Epidermal melanocyte (primary cell): ENCODE data around the gene PER1.

Experiments used
- DNase-seq: peaks from one replicate; pipeline ENCODE4 v3.0.0; 2011; ENCODE audit warnings: low spot score; ENCODE audit not compliant: insufficient read length

PER1 gene, protein sequence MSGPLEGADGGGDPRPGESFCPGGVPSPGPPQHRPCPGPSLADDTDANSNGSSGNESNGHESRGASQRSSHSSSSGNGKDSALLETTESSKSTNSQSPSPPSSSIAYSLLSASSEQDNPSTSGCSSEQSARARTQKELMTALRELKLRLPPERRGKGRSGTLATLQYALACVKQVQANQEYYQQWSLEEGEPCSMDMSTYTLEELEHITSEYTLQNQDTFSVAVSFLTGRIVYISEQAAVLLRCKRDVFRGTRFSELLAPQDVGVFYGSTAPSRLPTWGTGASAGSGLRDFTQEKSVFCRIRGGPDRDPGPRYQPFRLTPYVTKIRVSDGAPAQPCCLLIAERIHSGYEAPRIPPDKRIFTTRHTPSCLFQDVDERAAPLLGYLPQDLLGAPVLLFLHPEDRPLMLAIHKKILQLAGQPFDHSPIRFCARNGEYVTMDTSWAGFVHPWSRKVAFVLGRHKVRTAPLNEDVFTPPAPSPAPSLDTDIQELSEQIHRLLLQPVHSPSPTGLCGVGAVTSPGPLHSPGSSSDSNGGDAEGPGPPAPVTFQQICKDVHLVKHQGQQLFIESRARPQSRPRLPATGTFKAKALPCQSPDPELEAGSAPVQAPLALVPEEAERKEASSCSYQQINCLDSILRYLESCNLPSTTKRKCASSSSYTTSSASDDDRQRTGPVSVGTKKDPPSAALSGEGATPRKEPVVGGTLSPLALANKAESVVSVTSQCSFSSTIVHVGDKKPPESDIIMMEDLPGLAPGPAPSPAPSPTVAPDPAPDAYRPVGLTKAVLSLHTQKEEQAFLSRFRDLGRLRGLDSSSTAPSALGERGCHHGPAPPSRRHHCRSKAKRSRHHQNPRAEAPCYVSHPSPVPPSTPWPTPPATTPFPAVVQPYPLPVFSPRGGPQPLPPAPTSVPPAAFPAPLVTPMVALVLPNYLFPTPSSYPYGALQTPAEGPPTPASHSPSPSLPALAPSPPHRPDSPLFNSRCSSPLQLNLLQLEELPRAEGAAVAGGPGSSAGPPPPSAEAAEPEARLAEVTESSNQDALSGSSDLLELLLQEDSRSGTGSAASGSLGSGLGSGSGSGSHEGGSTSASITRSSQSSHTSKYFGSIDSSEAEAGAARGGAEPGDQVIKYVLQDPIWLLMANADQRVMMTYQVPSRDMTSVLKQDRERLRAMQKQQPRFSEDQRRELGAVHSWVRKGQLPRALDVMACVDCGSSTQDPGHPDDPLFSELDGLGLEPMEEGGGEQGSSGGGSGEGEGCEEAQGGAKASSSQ (N-terminal part only)

GRCh38 chr17:8152112-8152775 lies at the start of gene PER1:
PER1 (minus strand) TSS chr17:8152404; CDS start chr17:8150706, 1,698 bp downstream.
- DNase-seq: peak; percentile 97

DNA sequence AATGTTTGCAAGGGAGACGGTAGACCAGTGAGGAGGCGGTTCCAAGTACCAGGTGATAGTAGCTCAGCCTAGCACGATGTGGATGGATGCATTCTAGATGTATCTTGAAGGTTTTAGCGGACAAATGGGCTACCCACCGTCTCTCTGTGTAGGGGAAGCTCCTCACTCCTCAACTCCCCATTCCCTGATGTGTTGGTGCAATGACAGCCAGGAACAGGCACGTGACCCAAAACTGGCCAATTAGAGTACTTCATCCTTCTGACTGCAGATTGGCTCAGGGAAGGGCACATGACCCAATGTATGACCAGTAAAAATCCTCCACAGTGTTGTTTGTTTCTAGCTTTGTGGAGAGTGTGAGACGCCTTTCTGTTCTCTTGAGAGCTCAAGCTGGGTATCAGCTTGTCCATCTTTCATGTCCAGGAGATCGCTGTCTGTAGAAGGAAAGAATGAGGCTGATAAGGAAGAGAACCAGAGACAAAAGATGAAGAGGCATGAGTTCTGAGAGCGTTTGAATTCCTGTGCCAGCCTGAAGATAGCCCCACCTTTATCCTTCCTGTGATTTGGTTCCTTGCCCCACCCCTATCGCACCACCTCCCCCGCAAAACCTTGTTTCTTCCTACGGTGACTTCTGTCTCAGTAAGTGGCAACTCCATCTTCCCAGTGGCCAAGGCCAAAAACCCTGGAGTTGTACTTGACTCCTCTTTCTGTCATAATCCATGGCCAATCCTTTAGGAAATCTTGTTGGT lies 40.0 kb upstream of the PER1 start:
- DNase-seq: peak; percentile 94

DNA sequence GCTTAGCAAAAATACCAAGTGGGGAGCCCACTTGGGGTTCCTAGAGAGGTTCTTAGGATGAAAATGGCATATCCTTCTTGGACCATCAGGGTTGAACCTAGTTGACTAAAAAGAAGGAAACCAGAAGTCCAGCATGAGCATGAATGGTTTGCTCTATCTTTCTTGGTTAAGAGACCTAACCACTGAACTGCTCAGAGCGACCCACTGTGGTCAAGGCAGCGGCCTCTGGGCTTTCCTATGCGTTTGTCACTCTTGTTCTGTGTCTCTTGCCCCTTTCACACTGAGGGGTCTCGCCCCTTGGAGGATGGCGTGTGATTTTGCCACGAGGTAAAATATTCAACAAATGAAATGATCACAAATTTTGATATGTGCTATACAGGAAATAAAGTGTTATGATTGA lies 38.3 kb upstream of the PER1 start:
- no peak for DNase-seq

DNA sequence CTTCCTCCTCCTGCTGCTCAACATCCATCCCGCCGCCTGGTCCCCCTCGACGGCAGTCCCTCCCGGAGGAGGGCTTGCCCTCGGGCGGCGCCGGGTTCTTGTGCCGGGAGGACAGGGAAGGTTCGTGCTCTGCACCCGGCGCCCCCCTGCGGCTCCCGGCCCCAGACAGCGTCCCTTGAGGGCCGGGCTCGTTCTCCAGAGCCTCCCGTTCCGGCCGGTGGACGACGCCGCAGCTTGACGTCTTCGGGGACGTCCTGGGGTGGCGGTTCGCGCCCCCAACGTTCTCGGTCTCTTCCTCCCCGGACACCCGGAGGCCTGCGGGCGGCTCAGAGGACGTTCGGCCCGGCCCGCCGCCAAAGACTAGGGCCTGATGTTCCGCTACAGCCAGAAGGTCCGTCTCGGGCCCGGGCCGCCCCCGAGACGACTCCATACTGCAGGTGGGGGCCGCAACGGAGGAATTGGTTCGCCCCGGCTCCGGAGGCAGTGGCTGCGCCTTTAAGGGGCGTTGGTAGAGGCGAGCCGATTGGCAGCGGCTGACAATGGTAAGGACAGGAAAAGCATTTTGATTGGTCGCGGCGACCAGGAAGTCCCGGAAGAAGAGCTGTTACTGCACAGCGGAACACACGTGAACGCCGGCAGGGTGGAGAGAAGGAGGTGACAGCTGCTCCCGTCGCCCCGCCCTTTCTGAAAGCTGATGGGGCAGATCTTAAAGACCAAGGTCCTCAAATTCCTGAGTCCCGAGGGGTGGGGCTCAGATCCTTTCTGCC lies 37.7 kb upstream of the PER1 start, which contains the start of gene BORCS6:
Gene BORCS6 (minus strand): TSS at position 470 of the 767 bp plus-strand sequence. CDS start 40 bp downstream, at position 430.
- DNase-seq: peak; percentile 94

GRCh38 chr17:8189041-8189710 lies 37.0 kb upstream of the PER1 start:
- DNase-seq: no peak

DNA sequence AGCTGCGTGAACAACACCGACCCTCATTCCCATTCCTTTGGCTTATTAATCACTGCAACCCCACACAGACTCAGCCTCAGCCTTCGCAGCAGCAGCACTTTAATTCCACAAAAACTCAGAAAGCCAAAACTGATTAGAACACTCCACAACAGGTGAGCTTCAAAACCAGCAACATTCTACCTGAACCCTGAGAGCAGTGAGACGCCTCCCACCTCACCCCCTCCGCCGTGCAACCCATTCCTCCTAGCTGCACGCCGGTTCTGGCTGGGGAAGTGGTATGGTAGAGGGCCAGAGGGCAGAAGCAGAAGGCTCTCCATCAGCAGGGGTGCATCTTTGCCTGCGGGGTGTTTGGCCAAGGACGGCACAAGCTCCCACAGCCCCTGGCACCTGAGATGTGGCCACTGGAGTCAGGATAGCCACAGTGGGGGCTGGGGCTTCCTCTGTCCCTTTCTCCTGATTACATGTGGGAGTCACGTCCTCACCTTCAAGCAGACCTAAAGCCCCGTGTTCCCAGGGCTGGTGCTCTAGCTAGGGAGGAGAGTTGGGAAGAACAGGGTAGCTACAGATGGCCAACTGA lies 36.1 kb upstream of the PER1 start:
- DNase-seq: no peak

- peak; percentile 85 for DNase-seq
Measured at GRCh38 chr17:8187517-8188262, 35.5 kb upstream of the PER1 start.

DNA sequence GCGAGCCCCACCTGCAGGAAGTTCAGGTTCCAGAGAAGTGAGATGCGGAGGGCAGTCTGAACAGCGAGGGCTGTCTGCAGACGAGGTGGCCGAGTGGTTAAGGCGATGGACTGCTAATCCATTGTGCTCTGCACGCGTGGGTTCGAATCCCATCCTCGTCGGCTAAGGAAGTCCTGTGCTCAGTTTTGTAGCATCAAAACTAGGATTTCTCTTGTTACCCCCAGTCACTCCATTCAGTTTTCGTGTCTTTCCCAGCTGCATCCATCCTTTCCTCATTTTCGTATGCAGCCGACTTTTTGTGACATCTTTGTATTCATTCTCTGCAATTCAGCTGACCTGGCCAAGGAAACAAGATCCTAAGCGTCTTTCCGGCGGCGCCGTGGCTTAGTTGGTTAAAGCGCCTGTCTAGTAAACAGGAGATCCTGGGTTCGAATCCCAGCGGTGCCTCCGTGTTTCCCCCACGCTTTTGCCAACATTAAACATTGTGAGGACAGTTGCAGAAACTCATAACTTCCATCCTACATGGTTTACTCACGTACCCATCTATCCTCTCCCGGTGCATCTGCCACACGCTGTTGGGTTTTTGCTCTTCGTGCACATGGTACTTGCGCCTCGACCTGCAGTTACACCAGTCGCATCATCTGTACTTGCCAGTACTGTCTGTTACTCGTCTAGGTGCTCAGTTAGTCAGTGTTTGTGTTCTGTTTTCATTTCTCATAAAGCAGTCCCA lies 34.7 kb upstream of the PER1 start:
- peak; percentile 43 for DNase-seq

- DNase-seq: peak; percentile 37
Measured at GRCh38 chr17:8186446-8186786, 34.2 kb upstream of the PER1 start.

DNA sequence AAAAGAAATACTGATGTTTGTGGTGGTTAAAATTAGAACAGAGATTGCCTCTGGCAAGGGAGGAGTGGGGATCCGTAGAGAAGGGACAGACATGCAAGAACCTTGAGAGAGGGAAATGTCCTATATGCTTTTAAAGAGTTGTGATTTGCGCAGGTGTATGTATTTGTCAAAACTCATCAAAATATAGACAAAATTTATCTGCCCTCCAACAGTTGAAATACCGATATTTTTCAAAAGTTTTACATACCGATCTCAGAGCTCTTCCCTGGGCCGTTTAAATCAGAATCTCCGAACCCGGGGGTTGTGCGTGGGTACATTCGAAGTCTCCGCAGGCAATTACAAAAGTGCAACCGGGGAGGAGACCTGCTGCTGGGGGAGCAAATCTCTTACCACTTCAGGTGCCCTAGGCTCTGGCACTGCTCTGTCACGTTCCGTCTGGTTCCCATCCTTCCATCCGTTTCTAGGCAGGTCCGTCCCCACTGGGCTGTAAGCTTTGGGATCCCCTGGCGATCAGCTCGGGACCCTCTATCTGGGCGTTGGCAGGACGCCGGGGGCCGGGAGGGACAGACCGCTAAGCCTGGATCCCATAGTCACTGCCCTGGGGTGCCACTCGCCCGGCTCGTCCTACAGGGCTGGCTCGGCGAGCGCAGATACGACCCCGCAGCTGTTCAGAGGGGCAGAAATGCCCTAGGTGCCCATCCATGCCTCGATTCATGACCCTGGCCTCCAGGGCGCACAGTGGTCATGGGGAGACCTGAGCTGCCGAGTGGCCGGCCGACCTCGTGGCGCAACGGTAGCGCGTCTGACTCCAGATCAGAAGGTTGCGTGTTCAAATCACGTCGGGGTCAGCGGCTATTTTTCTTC lies 33.6 kb upstream of the PER1 start:
- peak; percentile 52 for DNase-seq

DNA sequence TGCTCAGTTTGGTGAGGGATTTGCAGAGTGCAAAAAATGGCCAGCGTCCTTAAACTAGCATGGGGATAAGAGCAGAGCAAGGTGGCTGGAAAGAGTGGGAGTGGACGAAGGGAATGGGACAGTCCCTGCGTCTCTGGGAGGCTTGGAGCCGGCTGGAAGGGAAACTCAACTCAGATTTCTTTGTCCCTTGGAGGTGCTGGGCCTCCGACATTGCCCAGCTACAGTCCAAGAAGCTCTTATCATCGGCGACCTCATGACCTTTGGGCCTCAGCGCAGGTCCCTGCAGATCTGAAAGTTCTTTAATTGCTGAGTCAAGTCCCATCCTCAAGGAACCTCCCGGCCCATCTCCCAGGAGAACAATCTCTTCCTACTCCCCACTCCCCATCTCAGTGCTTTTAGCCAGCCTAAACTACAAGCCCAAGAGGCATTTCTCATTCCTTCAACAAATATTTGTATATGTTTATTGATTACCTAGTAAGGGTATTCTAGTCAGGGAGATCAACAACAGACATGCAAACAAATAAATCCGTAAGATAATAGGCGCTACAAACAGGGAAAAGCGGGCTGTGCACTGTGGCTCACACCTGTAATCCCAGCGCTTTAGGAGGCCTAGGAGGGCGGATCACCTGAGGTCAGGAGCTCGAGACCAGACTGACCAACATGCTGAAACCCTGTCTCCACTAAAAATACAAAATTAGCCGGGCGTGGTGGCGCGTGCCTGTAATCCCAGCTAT lies 25.0 kb upstream of the PER1 start:
- DNase-seq: no peak

GRCh38 chr17:8176197-8176940 lies 24.2 kb upstream of the PER1 start, which contains the start of gene TMEM107:
TMEM107 (minus strand) TSS chr17:8176380; CDS start chr17:8176286, 94 bp downstream.
- peak; percentile 84 for DNase-seq

- DNase-seq: no peak
Measured at GRCh38 chr17:8175795-8176196, 23.6 kb upstream of the PER1 start.

DNA sequence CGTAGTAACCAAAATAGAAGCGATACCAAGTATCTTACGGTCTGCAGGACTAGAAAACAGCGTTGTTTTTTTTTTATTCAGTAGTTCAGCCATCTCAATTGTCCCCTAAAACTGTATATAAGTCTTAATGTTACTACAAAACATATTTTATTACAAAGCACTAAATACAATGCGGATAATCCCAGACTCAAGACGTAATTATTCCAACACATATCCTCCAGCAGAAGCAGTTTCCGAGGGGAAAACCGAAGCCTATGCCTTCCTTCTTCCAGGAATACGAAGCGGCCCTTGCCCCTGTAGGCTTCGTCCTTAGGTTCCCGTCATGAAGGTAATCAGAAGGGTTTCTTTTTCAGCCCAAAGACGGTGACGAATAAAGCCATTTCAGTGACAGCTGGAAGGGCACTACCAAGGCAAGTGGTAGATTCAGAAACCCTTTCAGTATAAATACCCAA lies 21.7 kb upstream of the PER1 start:
- DNase-seq: no peak
